Gastrocnemius medialis (tissue), 4 donors: ENCODE measurements around the gene ENTPD6. TPM values are rescaled to one million over a fixed set of nuclear protein-coding genes. Genes with fewer than 3 reads are reported as not detected.

Experiments used
- ATAC-seq, 2 donors: fragments of 150-250 bp; one replicate each; pipeline ENCODE4 v1.9.1; 2016
- DNase-seq, 2 donors: peaks; one replicate each; pipeline ENCODE4 v3.0.0-alpha.2; 2019
- H3K27ac ChIP-seq, 4 donors: fragments of 200-600 bp; sonication (generic); 1 replicate in 1 of 4; 2 replicates in 3 of 4; pipeline ENCODE4 v1.5.1; 2016 to 2018; ENCODE audit warnings: mild to moderate bottlenecking in 2 of 4, moderate library complexity in 1 of 4
- H3K27me3 ChIP-seq, 3 donors: fragments of 200-600 bp; sonication (generic) in 2 of 3; 1 replicate in 1 of 3; 2 replicates in 2 of 3; pipeline versions ENCODE4 v1.5.1 to v1.6.0; 2016 to 2019; ENCODE audit warnings: mild to moderate bottlenecking in 1 of 3, moderate library complexity in 1 of 3
- H3K36me3 ChIP-seq, 2 donors: fragments of 200-600 bp; sonication (generic) in 1 of 2; one replicate each; pipeline ENCODE4 v1.5.1; 2017 to 2018
- H3K4me1 ChIP-seq, 2 donors: fragments of 200-600 bp; sonication (generic) in 1 of 2; one replicate each; pipeline ENCODE4 v1.5.1; 2016 to 2017; ENCODE audit warnings: mild to moderate bottlenecking in 2 of 2
- H3K4me3 ChIP-seq, 4 donors: fragments of 200-600 bp; sonication (generic) in 3 of 4; 1 replicate in 1 of 4; 2 replicates in 3 of 4; pipeline ENCODE4 v1.5.1; 2016 to 2019; ENCODE audit warnings: mild to moderate bottlenecking in 2 of 4
- H3K9me3 ChIP-seq, 3 donors: fragments of 200-600 bp; sonication (generic) in 2 of 3; 1 replicate in 1 of 3; 2 replicates in 2 of 3; pipeline ENCODE4 v1.5.1; 2016 to 2019
- POLR2A ChIP-seq, 2 donors: fragments of 450-650 bp; IDR thresholded peaks; one replicate each; pipeline ENCODE4 v1.6.1; 2017; ENCODE audit warnings: antibody characterized with exemption in 2 of 2, mild to moderate bottlenecking in 2 of 2, moderate library complexity in 2 of 2
- in situ Hi-C, 4 donors: fragments of 200-750 bp; cut with MboI; loops; one replicate each; pipeline versions ENCODE4 v1.15.0 to v1.8.0; 2017; ENCODE audit warnings: low sequenced_read_pairs in 4 of 4
- intact Hi-C: fragments of 100-400 bp; cut with DNase I; formaldehyde crosslinking; loops from one replicate; pipeline ENCODE4 v1.15.1; 2023; ENCODE audit warnings: low total_unique reads
- total RNA-seq, 4 donors: library from RNA; depleted of rRNA; stranded (reverse); fragments of >200 nt; gene quantifications; one replicate each; pipeline versions ENCODE4 v1.1.0 to v1.2.3, GENCODE V29; 2016
- TF ChIP-seq, protein P1 (sequence below), 5 experiments: fragments of 450-650 bp in 3 of 5; fragments of 200-600 bp in 2 of 5; sonication (generic) in 2 of 5; IDR thresholded peaks in 4 of 5; conservative IDR thresholded peaks in 1 of 5; 1 replicate in 4 of 5; 2 replicates in 1 of 5; pipeline ENCODE4 v1.5.1; 2016 to 2019; ENCODE audit warnings: antibody characterized with exemption in 5 of 5, mild to moderate bottlenecking in 3 of 5, moderate library complexity in 3 of 5

The ENTPD6 gene
- total RNA-seq, 4 donors from 2014 or later, result 27.0 to 61.1 (median 50.2) TPM

- H3K36me3 ChIP-seq, result no peaks in the 10 kb centered on the region
- H3K27ac ChIP-seq, result peak overlapping the region; percentile 78 to 95 (median 86)
- DNase-seq (no peak), ATAC-seq (peak; percentile 26 to 30)
- peak overlapping the region; percentile 75 to 96 (median 84) for H3K4me3 ChIP-seq
- no peak for TF ChIP-seq POLR2A (IDR thresholded peaks at IDR 0.05)
- TF ChIP-seq, protein P1, sequence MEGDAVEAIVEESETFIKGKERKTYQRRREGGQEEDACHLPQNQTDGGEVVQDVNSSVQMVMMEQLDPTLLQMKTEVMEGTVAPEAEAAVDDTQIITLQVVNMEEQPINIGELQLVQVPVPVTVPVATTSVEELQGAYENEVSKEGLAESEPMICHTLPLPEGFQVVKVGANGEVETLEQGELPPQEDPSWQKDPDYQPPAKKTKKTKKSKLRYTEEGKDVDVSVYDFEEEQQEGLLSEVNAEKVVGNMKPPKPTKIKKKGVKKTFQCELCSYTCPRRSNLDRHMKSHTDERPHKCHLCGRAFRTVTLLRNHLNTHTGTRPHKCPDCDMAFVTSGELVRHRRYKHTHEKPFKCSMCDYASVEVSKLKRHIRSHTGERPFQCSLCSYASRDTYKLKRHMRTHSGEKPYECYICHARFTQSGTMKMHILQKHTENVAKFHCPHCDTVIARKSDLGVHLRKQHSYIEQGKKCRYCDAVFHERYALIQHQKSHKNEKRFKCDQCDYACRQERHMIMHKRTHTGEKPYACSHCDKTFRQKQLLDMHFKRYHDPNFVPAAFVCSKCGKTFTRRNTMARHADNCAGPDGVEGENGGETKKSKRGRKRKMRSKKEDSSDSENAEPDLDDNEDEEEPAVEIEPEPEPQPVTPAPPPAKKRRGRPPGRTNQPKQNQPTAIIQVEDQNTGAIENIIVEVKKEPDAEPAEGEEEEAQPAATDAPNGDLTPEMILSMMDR (IDR thresholded peaks at IDR 0.05 in 4 of 5, conservative IDR thresholded peaks at IDR 0.05 in 1 of 5), result no peak
- intact Hi-C loops, result loop anchor here (1.0 to 5.0 kb wide), 3 partner anchors 51 to 204 kb away; partner anchors contain the start of genes ABHD12 and APMAP
- no peaks in the 10 kb centered on the region for H3K9me3 ChIP-seq
- H3K27me3 ChIP-seq, result no peaks in the 10 kb centered on the region
- in situ Hi-C loops, result loop anchor here in 3 of 4 donors (5.0 to 25.0 kb wide), 5 partner anchors 91 to 209 kb away; partner anchors contain the start of genes ABHD12 (in 1 of the 3), ACSS1 (in 1 of the 3) and APMAP (in 1 of the 3)
- H3K4me1 ChIP-seq, result peaks cover 6 to 24% of the 10 kb centered on the region in 2 donors
Measured at GRCh38 chr20:25195962-25196785, 662 bp downstream of the ENTPD6 start.

GRCh38 chr20:25196786-25197120 is 1.2 kb downstream of the ENTPD6 start:
- intact Hi-C loops, result loop anchor here (1.0 to 5.0 kb wide), 3 partner anchors 51 to 204 kb away; partner anchors contain the start of genes ABHD12 and APMAP
- Histone ChIP-seq H3K36me3 (no peaks in the 10 kb centered on the region), H3K4me3 (peak overlapping the region; percentile 75 to 96 (median 84)), H3K4me1 (peaks cover 6 to 24% of the 10 kb centered on the region in 2 donors), H3K27ac (peak overlapping the region; percentile 78 to 95 (median 86)), H3K27me3 (no peaks in the 10 kb centered on the region), H3K9me3 (no peaks in the 10 kb centered on the region)
- TF ChIP-seq POLR2A (IDR thresholded peaks at IDR 0.05), result no peak
- TF ChIP-seq, protein P1 (IDR thresholded peaks at IDR 0.05 in 4 of 5, conservative IDR thresholded peaks at IDR 0.05 in 1 of 5), result no peak
- ATAC-seq (no peak), DNase-seq (no peak)
- in situ Hi-C loops, result loop anchor here in 3 of 4 donors (5.0 to 25.0 kb wide), 5 partner anchors 91 to 209 kb away; partner anchors contain the start of genes ABHD12 (in 1 of the 3), ACSS1 (in 1 of the 3) and APMAP (in 1 of the 3)

DNA sequence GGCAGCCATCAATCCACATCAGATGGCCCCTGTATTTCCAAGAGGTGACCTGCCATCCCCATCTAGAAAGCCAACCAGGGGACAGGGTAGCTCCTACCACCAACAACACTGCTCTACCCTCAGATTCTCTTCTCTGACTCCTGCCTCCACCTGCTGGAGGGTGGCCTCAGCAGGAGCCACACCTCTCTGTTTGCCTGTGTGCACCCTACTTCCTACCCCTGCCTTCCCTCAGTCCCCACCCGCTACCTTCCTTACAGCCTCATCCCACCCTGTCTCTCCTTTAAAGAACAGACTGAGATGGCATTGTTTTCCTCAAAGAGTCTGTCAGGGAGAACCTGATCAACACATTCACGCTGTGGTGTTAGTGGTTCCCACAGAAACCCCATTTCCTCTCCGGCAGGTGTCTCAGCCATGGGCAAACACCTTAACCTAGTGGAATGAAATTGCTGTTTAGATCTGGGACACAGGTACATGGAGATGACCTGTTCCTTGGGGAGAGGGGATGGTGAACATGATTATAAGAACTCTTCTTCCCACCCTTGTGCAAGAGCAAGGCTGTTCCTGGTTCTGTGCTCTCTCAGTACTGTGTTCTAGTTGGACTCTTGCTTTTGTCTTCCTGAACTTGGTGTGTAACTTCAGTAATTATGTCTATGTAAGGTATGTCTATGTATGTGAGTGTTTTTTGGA is 1.8 kb downstream of the ENTPD6 start:
- peak overlapping the region in 3 of 4 donors; percentile 78 to 95 (median 92) for H3K27ac ChIP-seq
- no peaks in the 10 kb centered on the region for H3K9me3 ChIP-seq
- H3K27me3 ChIP-seq, result no peaks in the 10 kb centered on the region
- intact Hi-C loops, result loop anchor here (5.0 kb wide), 2 partner anchors 195 to 205 kb away; partner anchors contain the start of genes ABHD12 and APMAP
- ATAC-seq, result no peak
- in situ Hi-C loops, result loop anchor here in 3 of 4 donors (5.0 to 25.0 kb wide), 5 partner anchors 90 to 210 kb away; partner anchors contain the start of genes ABHD12 (in 1 of the 3), ACSS1 (in 1 of the 3) and APMAP (in 1 of the 3)
- DNase-seq, result no peak
- H3K4me1 ChIP-seq, result peaks cover 6 to 24% of the 10 kb centered on the region in 2 donors
- no peaks in the 10 kb centered on the region for H3K36me3 ChIP-seq
- no peak overlapping the region for H3K4me3 ChIP-seq
- TF ChIP-seq, protein P1 (IDR thresholded peaks at IDR 0.05 in 4 of 5, conservative IDR thresholded peaks at IDR 0.05 in 1 of 5), result no peak
- TF ChIP-seq POLR2A (IDR thresholded peaks at IDR 0.05), result no peak

DNA sequence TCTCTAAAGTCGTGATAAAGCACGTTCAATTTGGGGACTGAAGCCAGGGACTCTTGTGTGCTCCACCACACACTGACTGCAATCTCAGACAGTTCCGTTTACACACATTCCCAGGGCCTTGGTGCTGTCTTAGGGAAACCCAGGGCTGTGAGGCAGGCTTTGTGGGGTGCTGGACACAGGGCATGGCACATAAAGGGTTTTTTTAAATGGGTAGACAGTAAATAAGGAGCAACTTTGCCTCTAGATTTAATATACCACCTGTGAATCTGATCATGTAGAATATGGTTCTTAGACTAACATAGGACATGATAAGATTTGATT is 2.3 kb downstream of the ENTPD6 start:
- no peak for DNase-seq
- no peaks in the 10 kb centered on the region for H3K9me3 ChIP-seq
- H3K27me3 ChIP-seq, result no peaks in the 10 kb centered on the region
- H3K4me1 ChIP-seq, result peaks cover 6 to 24% of the 10 kb centered on the region in 2 donors
- no peak for TF ChIP-seq POLR2A (IDR thresholded peaks at IDR 0.05)
- TF ChIP-seq, protein P1 (IDR thresholded peaks at IDR 0.05 in 4 of 5, conservative IDR thresholded peaks at IDR 0.05 in 1 of 5), result no peak
- in situ Hi-C loops, result loop anchor here in 3 of 4 donors (5.0 to 25.0 kb wide), 5 partner anchors 89 to 211 kb away; partner anchors contain the start of genes ABHD12 (in 1 of the 3), ACSS1 (in 1 of the 3) and APMAP (in 1 of the 3)
- no peak for ATAC-seq
- intact Hi-C loops, result loop anchor here (5.0 kb wide), 2 partner anchors 194 to 206 kb away; partner anchors contain the start of genes ABHD12 and APMAP
- peak overlapping the region in 1 of 4 donors; percentile 4 for H3K27ac ChIP-seq
- no peak overlapping the region for H3K4me3 ChIP-seq
- H3K36me3 ChIP-seq, result no peaks in the 10 kb centered on the region
